HK-2 (cell line): ENCODE data around the gene TBXA2R.
"Not testable (repeated sequence)": the region's sequence is repeated elsewhere in the genome, so short reads cannot be mapped to it uniquely, and the experiment has no call there.

Experiments used
- DNase-seq: peaks from one replicate; pipeline ENCODE4 v3.0.0-alpha.2; 2018; ENCODE audit not compliant: unreplicated experiment

Gene TBXA2R

GRCh38 chr19:3577723-3578344 is 28.8 kb downstream of the TBXA2R start:
- no peak for DNase-seq

- no peak for DNase-seq
Measured at GRCh38 chr19:3576696-3577443, 29.8 kb downstream of the TBXA2R start.

- DNase-seq: no peak
Measured at GRCh38 chr19:3575949-3576673, 30.6 kb downstream of the TBXA2R start.

GRCh38 chr19:3575260-3575741 is 31.4 kb downstream of the TBXA2R start:
- DNase-seq: no peak

- peak; percentile 90 for DNase-seq
Measured at GRCh38 chr19:3573858-3574637, 32.6 kb downstream of the TBXA2R start.

- DNase-seq: no peak
Measured at GRCh38 chr19:3573162-3573857, 33.4 kb downstream of the TBXA2R start.

GRCh38 chr19:3572855-3573161 is 33.9 kb downstream of the TBXA2R start, which contains the start of gene HMG20B:
HMG20B (plus strand) TSS chr19:3572944; CDS start chr19:3573310, 366 bp downstream.
- no peak for DNase-seq

- peak; percentile 100 for DNase-seq
Measured at GRCh38 chr19:3572132-3572854, 34.4 kb downstream of the TBXA2R start.

- no peak for DNase-seq
Measured at GRCh38 chr19:3570606-3571011, 36.1 kb downstream of the TBXA2R start.

GRCh38 chr19:3570042-3570441 is 36.6 kb downstream of the TBXA2R start:
- not testable (repeated sequence) for DNase-seq

- peak; percentile 62 for DNase-seq
Measured at GRCh38 chr19:3565139-3565538, 41.5 kb downstream of the TBXA2R start.

GRCh38 chr19:3563709-3564524 is 42.8 kb downstream of the TBXA2R start:
- DNase-seq: no peak

GRCh38 chr19:3557461-3558248 is 49.0 kb downstream of the TBXA2R start, which contains the start of gene MFSD12:
MFSD12 (minus strand) TSS chr19:3557586; CDS start chr19:3557403, 183 bp downstream.
- DNase-seq: peak; percentile 95

- DNase-seq: peak; percentile 72
Measured at GRCh38 chr19:3556978-3557460, 49.7 kb downstream of the TBXA2R start.

GRCh38 chr19:3556423-3556977 is 50.2 kb downstream of the TBXA2R start:
- DNase-seq: no peak

GRCh38 chr19:3555653-3556422 is 50.8 kb downstream of the TBXA2R start:
- no peak for DNase-seq

GRCh38 chr19:3554254-3555083 is 52.2 kb downstream of the TBXA2R start:
- DNase-seq: no peak
